Myocyte (in vitro differentiated cells): ENCODE measurements around the gene THSD7A. TPM values are rescaled to one million over a fixed set of nuclear protein-coding genes. Genes with fewer than 3 reads are reported as not detected.
"Not testable (repeated sequence)": the region's sequence is repeated elsewhere in the genome, so short reads cannot be mapped to it uniquely, and the experiment has no call there.

ENCODE experiments used
- DNase-seq: peaks from one replicate; pipeline ENCODE4 v3.0.0-alpha.2; 2012; ENCODE audit warnings: low read depth
- total RNA-seq: library from RNA; depleted of rRNA; stranded (reverse); fragments of >200 nt; gene quantifications from 2 replicates; pipeline ENCODE4 v1.2.3, GENCODE V29; 2014

Gene THSD7A
- total RNA-seq, 1 donor from 2014 or later: not detected

- DNase-seq: no peak
Measured at GRCh38 chr7:11464624-11465023, 367.4 kb downstream of the THSD7A start.

DNA sequence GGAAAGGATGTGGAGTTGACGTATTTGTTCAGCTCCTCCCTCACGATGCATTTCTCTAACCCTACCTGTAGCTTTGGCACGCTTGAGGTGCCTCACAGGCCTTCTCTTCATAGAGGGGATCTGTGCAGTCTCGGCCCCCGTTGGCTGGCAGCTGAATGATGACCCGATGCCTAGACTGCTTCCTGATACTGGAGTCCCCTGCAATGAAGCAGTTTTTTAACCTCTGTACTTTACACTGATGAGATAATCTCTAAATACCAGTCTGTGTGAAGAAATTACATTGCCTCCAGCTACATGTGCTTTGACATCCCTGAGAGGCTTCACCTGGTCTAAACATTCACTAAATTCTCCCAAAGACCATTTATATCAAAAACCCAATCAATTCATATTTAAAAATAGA lies 370.1 kb downstream of the THSD7A start:
- no peak for DNase-seq

GRCh38 chr7:11458736-11459483 lies 373.1 kb downstream of the THSD7A start:
- DNase-seq: peak; percentile 3

DNA sequence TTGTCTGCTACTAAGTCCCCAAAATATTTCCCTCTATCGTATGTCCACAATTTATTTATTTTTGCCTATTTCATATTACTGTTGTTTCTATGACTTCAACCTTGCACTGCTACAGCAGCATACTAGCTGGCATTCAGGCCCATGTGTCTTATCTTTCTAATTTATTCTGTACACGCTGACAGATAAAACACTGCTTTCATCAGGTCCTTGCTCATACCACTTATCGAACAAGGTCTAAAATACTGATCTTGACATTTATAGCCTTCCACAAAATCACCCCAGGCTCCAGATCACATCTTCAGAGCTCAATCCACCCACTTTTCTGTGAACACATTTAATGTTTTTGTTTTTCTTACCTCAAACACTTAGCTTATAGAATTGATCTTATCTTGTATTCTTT lies 374.6 kb downstream of the THSD7A start:
- DNase-seq: no peak

DNA sequence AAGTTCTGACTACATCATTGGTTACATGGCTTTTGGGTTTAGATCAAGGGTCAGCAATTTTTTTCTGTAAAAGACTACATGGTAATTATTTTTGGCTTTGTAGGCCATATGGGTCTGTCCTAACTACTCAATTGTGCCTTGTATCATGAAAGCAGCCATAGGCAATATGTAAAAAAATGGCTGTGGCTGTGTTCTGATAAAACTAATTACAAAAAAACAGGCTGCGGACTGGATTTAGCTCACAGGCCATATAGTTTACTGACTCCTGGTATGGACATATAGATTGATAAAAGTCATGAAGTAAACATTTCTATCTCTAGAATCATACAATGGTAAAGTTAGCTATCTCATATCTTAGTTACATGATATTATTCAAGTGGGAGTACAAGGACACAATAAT lies 375.4 kb downstream of the THSD7A start:
- no peak for DNase-seq

DNA sequence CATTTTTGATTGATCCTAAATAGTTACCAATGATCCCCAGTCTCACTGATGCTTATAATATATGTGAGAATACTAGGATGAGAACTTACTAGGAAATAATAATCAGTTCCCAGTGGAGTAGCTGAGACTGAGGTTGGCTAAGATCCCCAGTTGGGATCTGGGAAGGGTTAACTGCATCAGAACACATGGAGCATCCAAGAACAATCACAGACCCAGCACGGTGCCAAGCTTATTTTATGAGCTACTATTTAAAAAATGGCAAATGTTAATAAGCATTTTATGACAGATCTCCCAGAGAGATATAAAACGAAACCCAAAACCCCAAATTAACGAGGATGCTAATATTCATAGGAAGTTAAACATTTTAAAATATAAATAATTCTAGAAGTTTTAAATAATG lies 379.5 kb downstream of the THSD7A start:
- DNase-seq: no peak

DNA sequence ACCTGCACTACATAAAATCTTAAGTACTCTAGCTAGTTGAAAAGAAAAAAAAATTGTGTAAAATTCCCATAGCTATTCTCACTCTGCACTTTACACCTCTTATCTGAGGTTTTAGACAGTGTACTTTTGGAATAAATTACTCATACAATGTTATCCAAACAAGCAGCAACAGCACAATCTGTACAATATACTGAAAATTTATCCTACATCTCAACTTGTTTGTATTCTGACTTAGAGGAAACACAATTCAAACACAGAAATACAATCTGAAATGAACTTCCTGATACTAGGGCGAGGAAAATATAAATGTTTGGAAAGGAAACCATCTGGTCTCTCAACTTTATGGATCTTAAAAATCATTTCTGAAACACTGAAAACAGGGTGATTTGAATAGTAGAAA lies 381.7 kb downstream of the THSD7A start:
- DNase-seq: no peak

DNA sequence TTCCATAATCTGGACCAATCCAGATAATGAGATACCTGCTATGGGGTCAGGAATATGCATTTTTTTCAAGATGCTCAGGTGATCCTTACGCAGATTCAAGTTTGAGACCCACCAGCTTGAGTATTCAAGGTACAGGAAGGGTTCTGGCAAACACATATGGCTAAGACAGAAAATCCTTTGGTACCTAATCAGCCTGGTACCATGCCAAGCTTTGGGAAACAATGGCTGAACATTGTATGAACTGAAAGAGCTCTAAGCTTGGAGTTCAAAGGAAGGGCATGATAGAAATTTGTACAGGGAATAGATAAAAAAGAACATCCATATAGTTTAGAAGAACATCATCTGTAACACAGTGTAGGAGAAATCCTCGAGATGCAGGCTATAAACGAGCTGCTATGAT lies 382.7 kb downstream of the THSD7A start:
- DNase-seq: no peak

DNA sequence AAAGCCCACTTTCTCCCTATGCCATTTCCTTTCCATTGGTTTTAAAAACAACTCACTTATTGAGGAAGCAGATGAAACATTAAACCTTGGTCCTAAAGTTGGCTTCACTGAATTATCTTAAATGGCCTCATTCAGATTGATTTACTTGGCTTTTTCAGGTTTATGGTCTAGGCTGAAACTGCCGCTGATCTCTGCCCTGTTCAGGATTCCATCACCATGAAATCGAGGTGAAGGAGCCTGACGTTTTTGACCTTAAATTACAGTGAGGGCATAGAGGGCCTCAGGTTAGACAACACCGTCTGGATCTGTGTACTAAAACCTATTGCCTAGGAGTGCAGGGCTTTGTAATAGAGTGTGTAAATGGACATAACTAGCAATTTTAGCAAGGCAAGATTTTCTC lies 383.7 kb downstream of the THSD7A start:
- DNase-seq: no peak

GRCh38 chr7:11447106-11447505 lies 384.9 kb downstream of the THSD7A start:
- DNase-seq: no peak

DNA sequence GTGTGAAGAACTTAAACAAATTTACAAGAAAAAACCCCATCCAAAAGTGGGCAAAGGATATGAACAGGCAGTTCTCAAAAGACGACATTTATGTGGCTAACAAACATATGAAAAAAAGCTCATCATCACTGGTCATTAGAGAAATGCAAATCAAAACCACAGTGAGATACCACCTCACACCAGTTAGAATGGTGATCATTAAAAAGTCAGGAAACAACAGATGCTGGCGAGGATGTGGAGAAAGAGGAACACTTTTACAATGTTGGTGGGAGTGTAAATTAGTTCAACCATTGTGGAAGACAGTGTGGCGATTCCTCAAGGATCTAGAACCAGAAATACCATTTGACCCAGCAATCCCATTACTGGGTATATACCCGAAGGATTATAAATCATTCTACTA lies 388.1 kb downstream of the THSD7A start:
- not testable (repeated sequence) for DNase-seq

DNA sequence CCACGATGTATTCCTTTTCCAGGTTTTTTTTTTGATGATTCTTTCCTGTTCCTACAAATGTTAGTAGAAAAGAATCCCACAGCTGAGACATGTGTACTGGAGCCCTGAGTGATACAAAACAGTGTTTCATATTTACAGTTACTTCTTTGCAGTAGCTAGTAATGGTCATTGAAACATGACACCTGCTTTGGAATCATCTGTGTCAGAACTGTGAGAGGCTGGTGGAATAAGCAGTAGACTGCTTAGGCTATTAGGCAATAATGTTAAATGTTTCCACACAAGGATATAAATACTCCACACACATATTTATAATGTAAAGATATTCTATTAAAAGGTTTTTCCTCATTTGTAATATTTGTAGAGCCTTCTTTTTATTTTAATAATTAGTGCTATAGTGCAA lies 394.0 kb downstream of the THSD7A start:
- peak; percentile 5 for DNase-seq

GRCh38 chr7:11436773-11437524 lies 395.0 kb downstream of the THSD7A start:
- no peak for DNase-seq

DNA sequence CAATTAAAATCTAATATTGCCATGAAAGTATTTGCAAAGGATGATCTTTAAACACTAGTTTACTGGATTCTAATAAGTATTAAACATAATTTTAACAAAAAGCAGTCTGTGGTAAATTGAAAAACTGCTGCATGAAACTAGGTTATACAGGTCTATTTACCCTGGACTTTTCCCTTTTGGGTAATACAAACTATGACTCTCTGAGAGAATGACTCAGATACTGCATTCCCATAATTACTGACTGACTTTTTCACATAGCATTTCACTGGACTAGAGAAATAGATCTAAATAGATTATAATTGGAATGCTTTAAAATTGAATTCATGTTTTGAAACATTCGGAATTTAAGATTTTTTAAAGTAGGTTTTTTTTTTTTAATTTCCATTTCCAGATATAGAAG lies 395.7 kb downstream of the THSD7A start:
- DNase-seq: no peak

GRCh38 chr7:11434366-11434765 lies 397.6 kb downstream of the THSD7A start:
- DNase-seq: no peak

DNA sequence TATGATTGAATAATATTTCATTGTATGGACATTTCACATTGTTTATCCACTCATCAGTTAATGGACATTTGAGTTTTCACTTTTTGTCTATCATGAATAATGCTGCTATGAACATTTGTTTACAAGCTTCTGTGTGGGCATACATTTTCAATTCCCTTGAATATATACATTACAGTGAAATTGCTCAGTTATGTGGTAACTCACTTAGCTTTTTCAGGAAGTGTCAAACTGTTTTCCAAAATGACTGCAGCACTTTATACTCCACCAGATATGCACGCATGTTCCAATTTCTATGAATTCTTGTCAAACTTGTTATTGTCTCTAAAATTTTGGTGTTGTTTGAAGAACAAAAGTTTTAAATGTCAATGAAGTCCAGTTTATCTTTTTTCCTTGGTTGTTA lies 401.2 kb downstream of the THSD7A start:
- no peak for DNase-seq

GRCh38 chr7:11430112-11430511 lies 401.9 kb downstream of the THSD7A start:
- DNase-seq: no peak

GRCh38 chr7:11428877-11429581 lies 403.0 kb downstream of the THSD7A start:
- DNase-seq: no peak

- DNase-seq: peak; percentile 60
Measured at GRCh38 chr7:11427686-11428273, 404.2 kb downstream of the THSD7A start.

GRCh38 chr7:11424006-11424405 lies 408.0 kb downstream of the THSD7A start:
- DNase-seq: no peak

DNA sequence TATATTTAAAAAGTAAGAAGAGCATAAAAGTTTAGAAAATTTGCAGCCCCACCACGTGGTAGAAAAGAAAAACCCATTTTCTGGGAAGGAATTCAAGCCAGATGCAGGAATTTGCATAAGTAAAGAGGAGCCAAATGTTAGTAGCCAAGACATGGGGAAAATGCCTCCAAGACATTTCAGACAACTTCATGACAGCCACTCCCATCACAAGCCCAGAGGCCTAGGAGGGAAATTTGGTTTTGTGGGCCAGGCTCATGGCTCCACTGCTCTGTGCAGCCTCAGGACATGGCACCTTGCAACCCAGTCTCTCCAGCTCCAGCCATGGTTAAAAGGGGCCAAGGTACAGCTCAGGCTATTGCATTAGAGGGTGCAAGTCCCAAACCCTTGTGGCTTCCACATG lies 411.9 kb downstream of the THSD7A start:
- no peak for DNase-seq
